ENCODE data around the gene DPM3.

Gene DPM3

DNA sequence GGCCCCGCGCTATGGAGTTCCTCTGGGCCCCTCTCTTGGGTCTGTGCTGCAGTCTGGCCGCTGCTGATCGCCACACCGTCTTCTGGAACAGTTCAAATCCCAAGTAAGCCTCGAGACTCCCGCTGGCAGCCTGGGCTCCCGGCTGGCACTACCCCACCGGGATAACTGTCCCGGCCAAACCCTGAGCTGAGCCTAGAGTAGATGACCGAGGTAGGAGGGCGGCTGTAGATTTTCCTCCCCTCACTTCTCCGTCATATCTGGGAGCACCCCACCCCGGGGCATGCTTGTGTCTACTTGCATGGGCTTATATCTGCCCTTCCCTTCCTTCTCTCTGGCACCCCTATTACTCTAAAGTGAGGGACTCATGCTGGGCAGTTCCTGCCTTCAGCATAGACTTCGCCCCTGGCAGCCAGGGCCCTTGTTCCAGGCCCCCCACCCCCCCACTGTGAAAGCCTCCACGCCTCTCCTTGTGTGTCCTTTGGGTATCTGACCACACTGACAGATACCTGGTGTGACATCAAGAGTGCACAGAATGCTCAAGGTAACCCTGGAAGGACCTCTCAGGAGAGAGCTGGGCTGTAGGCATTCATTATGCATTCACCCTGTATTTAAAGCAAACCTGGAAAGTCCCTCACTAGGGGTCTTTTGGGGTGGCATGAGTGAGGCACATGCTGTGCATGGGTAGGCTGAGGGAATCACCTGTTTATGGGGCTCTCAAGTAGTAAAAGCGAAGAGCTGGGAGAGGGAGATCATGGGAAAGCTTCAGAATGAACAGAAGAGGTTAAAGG lies 12.2 kb downstream of the DPM3 start (continued):
- TF ChIP-seq, protein P1, sequence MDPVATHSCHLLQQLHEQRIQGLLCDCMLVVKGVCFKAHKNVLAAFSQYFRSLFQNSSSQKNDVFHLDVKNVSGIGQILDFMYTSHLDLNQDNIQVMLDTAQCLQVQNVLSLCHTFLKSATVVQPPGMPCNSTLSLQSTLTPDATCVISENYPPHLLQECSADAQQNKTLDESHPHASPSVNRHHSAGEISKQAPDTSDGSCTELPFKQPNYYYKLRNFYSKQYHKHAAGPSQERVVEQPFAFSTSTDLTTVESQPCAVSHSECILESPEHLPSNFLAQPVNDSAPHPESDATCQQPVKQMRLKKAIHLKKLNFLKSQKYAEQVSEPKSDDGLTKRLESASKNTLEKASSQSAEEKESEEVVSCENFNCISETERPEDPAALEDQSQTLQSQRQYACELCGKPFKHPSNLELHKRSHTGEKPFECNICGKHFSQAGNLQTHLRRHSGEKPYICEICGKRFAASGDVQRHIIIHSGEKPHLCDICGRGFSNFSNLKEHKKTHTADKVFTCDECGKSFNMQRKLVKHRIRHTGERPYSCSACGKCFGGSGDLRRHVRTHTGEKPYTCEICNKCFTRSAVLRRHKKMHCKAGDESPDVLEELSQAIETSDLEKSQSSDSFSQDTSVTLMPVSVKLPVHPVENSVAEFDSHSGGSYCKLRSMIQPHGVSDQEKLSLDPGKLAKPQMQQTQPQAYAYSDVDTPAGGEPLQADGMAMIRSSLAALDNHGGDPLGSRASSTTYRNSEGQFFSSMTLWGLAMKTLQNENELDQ (tag by site-specific recombination; IDR thresholded peaks at IDR 0.05; ENCODE audit: low read depth) = no peak
- TF ChIP-seq, protein P2, sequence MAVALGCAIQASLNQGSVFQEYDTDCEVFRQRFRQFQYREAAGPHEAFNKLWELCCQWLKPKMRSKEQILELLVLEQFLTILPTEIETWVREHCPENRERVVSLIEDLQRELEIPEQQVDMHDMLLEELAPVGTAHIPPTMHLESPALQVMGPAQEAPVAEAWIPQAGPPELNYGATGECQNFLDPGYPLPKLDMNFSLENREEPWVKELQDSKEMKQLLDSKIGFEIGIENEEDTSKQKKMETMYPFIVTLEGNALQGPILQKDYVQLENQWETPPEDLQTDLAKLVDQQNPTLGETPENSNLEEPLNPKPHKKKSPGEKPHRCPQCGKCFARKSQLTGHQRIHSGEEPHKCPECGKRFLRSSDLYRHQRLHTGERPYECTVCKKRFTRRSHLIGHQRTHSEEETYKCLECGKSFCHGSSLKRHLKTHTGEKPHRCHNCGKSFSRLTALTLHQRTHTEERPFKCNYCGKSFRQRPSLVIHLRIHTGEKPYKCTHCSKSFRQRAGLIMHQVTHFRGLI (tag by site-specific recombination; IDR thresholded peaks at IDR 0.05) = no peak
- TF ChIP-seq, protein P3, sequence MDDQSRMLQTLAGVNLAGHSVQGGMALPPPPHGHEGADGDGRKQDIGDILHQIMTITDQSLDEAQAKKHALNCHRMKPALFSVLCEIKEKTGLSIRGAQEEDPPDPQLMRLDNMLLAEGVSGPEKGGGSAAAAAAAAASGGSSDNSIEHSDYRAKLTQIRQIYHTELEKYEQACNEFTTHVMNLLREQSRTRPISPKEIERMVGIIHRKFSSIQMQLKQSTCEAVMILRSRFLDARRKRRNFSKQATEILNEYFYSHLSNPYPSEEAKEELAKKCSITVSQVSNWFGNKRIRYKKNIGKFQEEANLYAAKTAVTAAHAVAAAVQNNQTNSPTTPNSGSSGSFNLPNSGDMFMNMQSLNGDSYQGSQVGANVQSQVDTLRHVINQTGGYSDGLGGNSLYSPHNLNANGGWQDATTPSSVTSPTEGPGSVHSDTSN (CRISPR knock-in tag; IDR thresholded peaks at IDR 0.05) = no peak
- TF ChIP-seq ZNF621 (tag by site-specific recombination; IDR thresholded peaks at IDR 0.05) (no peak), ZNF184 (tag by site-specific recombination; IDR thresholded peaks at IDR 0.05) (no peak), ZBTB17 (tag by site-specific recombination; IDR thresholded peaks at IDR 0.05) (peak; percentile 81)

DNA sequence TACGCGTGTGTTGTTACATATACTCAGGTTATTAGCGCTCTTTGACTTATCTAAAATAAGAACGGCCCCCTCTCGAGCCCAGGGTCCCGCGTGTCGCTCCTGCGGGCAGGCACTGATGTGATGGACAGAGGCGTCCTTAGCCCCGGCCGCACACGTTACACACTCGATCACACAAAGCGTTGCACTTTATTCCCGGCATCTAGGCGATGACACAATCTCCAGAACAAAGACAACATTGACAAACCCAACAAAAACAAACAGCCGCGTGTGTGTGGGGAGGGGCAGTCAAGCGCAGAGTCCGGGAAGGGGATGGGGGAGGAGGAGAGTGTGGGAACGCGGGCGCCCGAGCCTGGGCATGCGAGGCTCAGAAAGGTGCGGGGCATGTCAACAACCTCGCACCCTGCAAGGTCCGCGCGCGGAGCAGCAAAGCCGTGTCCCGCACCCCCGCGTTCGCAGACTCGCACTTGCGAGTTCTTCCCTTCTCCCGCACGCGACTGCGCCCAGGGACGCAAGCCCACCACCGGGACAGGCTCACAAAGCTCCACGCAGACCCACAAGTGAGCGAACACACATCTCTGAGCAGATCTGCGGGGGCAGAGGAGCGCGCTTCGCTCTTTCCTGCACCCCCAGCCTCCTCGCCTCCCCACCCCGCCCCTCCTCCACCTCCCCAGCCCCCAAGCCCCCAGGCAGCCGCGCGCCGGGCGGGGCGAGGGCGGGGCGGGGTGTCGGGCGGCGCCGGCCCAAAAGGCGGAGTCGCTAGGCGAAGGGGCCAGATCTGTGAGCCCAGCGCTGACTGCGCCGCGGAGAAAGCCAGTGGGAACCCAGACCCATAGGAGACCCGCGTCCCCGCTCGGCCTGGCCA lies 13.0 kb downstream of the DPM3 start, which contains the start of gene EFNA1:
Gene EFNA1 (plus strand): TSS at position 772 of the 862 bp plus-strand sequence. CDS start 102 bp downstream, outside the sequence.
- peak within 1 kb of the TSS; percentile 75 for H3K27ac ChIP-seq (ENCODE audit: extremely low read depth, low read depth, low read length)
- POLR2A ChIA-PET = interaction anchor here (0.6 to 2.9 kb wide), 9 partner anchors 7 to 202 kb away, joined by 3 to 14 read pairs (median 7); partner anchors contain the start of genes KRTCAP2 and SLC50A1
- H3K36me3 ChIP-seq (ENCODE audit: control insufficient read depth in 2 of 2, insufficient read depth in 1 of 2, low read length in 2 of 2) = peaks cover 0 to 14% of the 10 kb centered on the region in 2 experiments; a peak in 2 of 3 replicates
- CTCF ChIA-PET = interaction anchor here (1.4 to 2.6 kb wide), 3 partner anchors 36 to 45 kb away, joined by 5 to 17 read pairs (median 8); partner anchors contain the start of gene KRTCAP2
- peaks cover 21% of the 10 kb centered on the region for H3K4me1 ChIP-seq (ENCODE audit: control insufficient read depth, insufficient read depth, low read length)
- no peaks in the 10 kb centered on the region for H3K9me3 ChIP-seq (ENCODE audit: control insufficient read depth, insufficient read depth, low read depth, low read length)
- peak within 1 kb of the TSS; percentile 62 for H3K4me3 ChIP-seq (ENCODE audit: low read depth, low read length)
- TF ChIP-seq ZNF654 (tag by site-specific recombination; IDR thresholded peaks at IDR 0.05; ENCODE audit: low read depth) (no peak), ZBTB21 (tag by site-specific recombination; IDR thresholded peaks at IDR 0.05) (peak; percentile 56), ZNF76 (tag by site-specific recombination; IDR thresholded peaks at IDR 0.05; ENCODE audit: borderline replicate concordance, low read depth) (peak; percentile 56), ZNF529 (tag by site-specific recombination; IDR thresholded peaks at IDR 0.05; ENCODE audit: insufficient replicate concordance) (no peak), ZNF610 (tag by site-specific recombination; IDR thresholded peaks at IDR 0.05; ENCODE audit: borderline replicate concordance) (peak; percentile 31; the same call in 1 of the 2 replicates), ZNF423 (tag by site-specific recombination; IDR thresholded peaks at IDR 0.05) (0 out of 2 replicates have a peak, but pooled peaks have one; percentile 24), ZSCAN30 (tag by site-specific recombination; IDR thresholded peaks at IDR 0.05) (peak; percentile 44; the same call in 1 of the 2 replicates), KLF8 (tag by site-specific recombination; IDR thresholded peaks at IDR 0.05) (peak; percentile 74), GLI4 (tag by site-specific recombination; IDR thresholded peaks at IDR 0.05) (0 out of 2 replicates have a peak, but pooled peaks have one; percentile 55)
- TF ChIP-seq, protein P4, sequence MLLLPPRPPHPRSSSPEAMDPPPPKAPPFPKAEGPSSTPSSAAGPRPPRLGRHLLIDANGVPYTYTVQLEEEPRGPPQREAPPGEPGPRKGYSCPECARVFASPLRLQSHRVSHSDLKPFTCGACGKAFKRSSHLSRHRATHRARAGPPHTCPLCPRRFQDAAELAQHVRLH (tag by site-specific recombination; IDR thresholded peaks at IDR 0.05) = 0 out of 2 replicates have a peak, but pooled peaks have one; percentile 41
- TF ChIP-seq, protein P5, sequence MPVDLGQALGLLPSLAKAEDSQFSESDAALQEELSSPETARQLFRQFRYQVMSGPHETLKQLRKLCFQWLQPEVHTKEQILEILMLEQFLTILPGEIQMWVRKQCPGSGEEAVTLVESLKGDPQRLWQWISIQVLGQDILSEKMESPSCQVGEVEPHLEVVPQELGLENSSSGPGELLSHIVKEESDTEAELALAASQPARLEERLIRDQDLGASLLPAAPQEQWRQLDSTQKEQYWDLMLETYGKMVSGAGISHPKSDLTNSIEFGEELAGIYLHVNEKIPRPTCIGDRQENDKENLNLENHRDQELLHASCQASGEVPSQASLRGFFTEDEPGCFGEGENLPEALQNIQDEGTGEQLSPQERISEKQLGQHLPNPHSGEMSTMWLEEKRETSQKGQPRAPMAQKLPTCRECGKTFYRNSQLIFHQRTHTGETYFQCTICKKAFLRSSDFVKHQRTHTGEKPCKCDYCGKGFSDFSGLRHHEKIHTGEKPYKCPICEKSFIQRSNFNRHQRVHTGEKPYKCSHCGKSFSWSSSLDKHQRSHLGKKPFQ (tag by site-specific recombination; IDR thresholded peaks at IDR 0.05) = peak; percentile 73
- TF ChIP-seq, protein P6, sequence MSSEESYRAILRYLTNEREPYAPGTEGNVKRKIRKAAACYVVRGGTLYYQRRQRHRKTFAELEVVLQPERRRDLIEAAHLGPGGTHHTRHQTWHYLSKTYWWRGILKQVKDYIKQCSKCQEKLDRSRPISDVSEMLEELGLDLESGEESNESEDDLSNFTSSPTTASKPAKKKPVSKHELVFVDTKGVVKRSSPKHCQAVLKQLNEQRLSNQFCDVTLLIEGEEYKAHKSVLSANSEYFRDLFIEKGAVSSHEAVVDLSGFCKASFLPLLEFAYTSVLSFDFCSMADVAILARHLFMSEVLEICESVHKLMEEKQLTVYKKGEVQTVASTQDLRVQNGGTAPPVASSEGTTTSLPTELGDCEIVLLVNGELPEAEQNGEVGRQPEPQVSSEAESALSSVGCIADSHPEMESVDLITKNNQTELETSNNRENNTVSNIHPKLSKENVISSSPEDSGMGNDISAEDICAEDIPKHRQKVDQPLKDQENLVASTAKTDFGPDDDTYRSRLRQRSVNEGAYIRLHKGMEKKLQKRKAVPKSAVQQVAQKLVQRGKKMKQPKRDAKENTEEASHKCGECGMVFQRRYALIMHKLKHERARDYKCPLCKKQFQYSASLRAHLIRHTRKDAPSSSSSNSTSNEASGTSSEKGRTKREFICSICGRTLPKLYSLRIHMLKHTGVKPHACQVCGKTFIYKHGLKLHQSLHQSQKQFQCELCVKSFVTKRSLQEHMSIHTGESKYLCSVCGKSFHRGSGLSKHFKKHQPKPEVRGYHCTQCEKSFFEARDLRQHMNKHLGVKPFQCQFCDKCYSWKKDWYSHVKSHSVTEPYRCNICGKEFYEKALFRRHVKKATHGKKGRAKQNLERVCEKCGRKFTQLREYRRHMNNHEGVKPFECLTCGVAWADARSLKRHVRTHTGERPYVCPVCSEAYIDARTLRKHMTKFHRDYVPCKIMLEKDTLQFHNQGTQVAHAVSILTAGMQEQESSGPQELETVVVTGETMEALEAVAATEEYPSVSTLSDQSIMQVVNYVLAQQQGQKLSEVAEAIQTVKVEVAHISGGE (tag by site-specific recombination; conservative IDR thresholded peaks at IDR 0.05; ENCODE audit: low read depth) = peak; percentile 38; the same call in 1 of the 2 replicates
- TF ChIP-seq, protein P7, sequence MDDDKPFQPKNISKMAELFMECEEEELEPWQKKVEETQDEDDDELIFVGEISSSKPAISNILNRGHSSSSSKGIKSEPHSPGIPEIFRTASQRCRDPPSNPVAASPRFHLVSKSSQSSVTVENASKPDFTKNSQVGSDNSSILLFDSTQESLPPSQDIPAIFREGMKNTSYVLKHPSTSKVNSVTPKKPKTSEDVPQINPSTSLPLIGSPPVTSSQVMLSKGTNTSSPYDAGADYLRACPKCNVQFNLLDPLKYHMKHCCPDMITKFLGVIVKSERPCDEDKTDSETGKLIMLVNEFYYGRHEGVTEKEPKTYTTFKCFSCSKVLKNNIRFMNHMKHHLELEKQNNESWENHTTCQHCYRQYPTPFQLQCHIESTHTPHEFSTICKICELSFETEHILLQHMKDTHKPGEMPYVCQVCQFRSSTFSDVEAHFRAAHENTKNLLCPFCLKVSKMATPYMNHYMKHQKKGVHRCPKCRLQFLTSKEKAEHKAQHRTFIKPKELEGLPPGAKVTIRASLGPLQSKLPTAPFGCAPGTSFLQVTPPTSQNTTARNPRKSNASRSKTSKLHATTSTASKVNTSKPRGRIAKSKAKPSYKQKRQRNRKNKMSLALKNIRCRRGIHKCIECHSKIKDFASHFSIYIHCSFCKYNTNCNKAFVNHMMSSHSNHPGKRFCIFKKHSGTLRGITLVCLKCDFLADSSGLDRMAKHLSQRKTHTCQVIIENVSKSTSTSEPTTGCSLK (tag by site-specific recombination; IDR thresholded peaks at IDR 0.05) = no peak
